ENCODE results near the gene HMGCLL1.
A peak's percentile ranks its signal among the peaks of the same experiment; 100 is the strongest.

HMGCLL1 gene

DNA sequence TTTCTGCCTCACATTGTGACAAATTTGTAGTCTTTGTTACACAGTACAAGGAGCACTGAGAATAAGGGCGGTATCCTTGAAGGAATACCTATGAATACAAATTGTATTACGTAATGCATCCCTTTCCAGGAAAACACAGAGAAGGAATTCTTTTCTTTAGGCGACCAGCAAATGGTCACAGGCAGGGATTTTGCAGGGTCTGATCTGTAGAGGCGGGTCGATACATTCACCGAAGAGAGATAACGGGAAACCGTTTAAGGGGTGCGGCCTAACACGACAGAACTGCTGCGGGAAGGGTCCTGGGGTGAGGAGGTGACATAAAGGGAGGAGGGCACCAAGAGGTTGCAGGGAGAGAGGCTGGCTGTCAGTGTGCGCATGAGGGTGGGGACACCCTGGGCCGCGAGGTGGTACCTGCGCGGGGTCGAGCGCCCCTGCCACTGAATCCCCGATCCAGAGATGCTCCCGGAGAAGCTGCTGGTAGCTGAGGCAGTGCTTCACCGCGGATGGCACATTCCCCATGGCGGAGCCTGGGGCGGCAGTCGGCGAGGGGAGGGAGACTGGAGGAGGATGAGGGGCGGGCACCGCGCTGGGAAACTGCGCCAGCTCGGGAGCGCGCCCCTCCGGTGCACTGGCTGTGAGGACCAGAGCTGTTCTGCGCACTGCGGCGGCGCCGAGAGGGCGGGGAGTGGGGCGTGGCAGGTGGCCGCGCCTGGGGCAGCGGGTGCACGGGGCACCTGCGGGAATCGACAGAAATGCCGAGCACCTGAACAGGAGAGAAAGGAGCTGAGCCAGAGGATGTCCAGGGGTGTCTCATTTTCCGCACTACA, at the start of gene HMGCLL1:
HMGCLL1 (minus strand) TSS at position 656 of the 827 bp plus-strand sequence; CDS start at position 519, 137 bp downstream.
- DNase-seq (ENCODE audit: extremely low read depth, low read depth): no peak
- TF ChIP-seq, protein P1, sequence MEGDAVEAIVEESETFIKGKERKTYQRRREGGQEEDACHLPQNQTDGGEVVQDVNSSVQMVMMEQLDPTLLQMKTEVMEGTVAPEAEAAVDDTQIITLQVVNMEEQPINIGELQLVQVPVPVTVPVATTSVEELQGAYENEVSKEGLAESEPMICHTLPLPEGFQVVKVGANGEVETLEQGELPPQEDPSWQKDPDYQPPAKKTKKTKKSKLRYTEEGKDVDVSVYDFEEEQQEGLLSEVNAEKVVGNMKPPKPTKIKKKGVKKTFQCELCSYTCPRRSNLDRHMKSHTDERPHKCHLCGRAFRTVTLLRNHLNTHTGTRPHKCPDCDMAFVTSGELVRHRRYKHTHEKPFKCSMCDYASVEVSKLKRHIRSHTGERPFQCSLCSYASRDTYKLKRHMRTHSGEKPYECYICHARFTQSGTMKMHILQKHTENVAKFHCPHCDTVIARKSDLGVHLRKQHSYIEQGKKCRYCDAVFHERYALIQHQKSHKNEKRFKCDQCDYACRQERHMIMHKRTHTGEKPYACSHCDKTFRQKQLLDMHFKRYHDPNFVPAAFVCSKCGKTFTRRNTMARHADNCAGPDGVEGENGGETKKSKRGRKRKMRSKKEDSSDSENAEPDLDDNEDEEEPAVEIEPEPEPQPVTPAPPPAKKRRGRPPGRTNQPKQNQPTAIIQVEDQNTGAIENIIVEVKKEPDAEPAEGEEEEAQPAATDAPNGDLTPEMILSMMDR (IDR thresholded peaks at IDR 0.05; ENCODE audit: low read depth, low read length): no peak

DNA sequence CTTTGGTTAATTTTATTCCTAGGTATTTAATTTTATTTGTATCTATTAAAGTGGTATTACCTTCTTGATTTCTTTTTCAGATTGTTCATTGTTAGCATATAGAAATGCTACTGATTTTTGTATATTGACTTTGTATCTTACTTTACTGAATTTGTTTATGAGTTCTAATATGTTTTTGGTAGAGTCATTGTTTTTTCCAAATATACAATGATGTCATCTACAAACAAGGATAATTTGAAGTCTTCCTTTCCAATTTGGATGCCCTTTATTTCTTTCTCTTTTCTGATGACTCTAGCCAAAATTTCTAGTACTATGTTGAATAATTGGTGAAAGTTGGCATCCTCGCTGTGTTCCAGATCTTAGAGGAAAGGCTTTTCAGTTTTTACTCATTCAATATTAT, 43.0 kb upstream of the HMGCLL1 start:
- TF ChIP-seq, protein P1 (IDR thresholded peaks at IDR 0.05; ENCODE audit: low read depth, low read length): no peak
- DNase-seq (ENCODE audit: extremely low read depth, low read depth): no peak

DNA sequence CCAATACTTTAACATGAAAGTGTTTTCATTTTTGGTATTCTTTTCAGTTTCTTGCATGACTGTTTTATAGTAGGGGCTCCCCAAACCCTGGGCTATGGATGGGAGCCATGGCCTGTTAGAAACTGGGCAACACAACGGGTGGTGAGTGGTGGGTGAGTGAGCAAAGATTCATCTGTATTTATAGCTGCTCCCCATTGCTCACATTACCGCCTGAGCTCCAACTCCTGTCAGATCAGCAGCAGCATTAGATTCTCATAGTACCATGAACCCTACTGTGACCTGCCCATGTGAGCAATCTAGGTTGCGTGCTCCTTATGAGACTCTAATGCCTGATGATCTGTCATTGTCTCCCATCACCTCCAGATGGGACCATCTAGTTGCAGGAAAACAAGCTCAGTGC, 42.3 kb upstream of the HMGCLL1 start:
- DNase-seq (ENCODE audit: extremely low read depth, low read depth): no peak
- TF ChIP-seq, protein P1 (IDR thresholded peaks at IDR 0.05; ENCODE audit: low read depth, low read length): no peak

DNA sequence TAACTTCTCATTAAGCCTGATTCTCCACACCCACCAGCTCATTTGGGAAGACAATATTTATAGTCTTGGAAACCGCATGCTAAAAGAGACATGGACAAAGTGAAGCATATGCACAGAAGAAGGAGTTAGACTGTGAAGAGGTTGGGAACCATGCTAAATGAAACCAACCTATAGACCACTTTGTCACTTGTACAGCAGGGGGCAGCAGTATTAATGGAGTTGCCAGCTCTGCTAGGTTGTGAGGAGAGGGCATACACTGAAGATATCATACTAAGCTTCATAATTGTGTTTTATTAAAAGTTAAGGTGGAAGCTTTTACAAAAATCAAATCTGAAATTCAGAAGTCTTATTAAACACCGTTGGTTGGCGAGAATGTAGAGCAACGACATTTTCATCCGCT, 38.3 kb upstream of the HMGCLL1 start:
- TF ChIP-seq, protein P1 (IDR thresholded peaks at IDR 0.05; ENCODE audit: low read depth, low read length): peak; percentile 41
- DNase-seq (ENCODE audit: extremely low read depth, low read depth): no peak

DNA sequence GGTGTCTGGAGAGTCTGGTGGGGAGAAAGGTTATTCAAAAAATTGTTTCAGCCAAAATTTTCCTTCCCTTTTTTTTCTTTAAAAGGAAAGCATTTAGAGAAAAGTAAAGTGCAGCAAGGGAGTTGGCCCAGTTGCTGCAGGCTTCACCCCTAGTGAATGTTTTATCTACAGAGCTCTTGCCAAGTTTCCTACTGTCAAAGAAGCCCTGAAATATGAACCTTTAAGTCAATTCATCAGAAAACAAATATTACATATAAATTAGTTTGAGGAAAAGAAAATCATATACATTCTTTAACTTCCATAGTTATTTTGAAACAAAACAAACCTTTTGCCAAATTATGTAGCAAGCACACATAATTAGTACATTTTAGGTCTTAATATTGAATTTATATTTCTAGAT, 25.0 kb upstream of the HMGCLL1 start:
- no peak for DNase-seq (ENCODE audit: extremely low read depth, low read depth)

GRCh38 chr6:55601120-55601519, 22.1 kb upstream of the HMGCLL1 start:
- no peak for DNase-seq (ENCODE audit: extremely low read depth, low read depth)
- TF ChIP-seq, protein P1 (IDR thresholded peaks at IDR 0.05; ENCODE audit: low read depth, low read length): no peak

More for the DNA sequence above, 25.0 kb upstream of the HMGCLL1 start:
- TF ChIP-seq, protein P1 (IDR thresholded peaks at IDR 0.05; ENCODE audit: low read depth, low read length): no peak

- TF ChIP-seq, protein P1 (IDR thresholded peaks at IDR 0.05; ENCODE audit: low read depth, low read length): no peak
- DNase-seq (ENCODE audit: extremely low read depth, low read depth): no peak
These were observed 15.4 kb upstream of the HMGCLL1 start for GRCh38 chr6:55594442-55594841.
